Measurements from ENCODE around the gene CTNNBL1. TPM values are rescaled to one million over a fixed set of nuclear protein-coding genes. Genes with fewer than 3 reads are reported as not detected.

CTNNBL1 gene
- total RNA-seq, 1 experiment from 2014 or later = 203 TPM

GRCh38 chr20:37764333-37764935, 70.6 kb downstream of the CTNNBL1 start:
- no peaks in the 10 kb centered on the region for H3K27me3 ChIP-seq (replicated peaks; ENCODE audit: control insufficient read depth, insufficient read depth, low read length)
- H3K4me1 Mint-ChIP-seq (ENCODE audit: low read depth, unreplicated experiment) = no peaks in the 10 kb centered on the region
- intact Hi-C loops (cut with micrococcal nuclease; ENCODE audit: unreplicated experiment) = no loop called here

GRCh38 chr20:37770908-37771307, 77.1 kb downstream of the CTNNBL1 start:
- intact Hi-C loops (cut with micrococcal nuclease; ENCODE audit: unreplicated experiment) = loop anchor here (5.0 kb wide), 1 partner anchor 49 kb away; no protein-coding TSS in a partner anchor
- ChIA-PET CTCF (no interaction called here), POLR2A (no interaction called here)
- peaks cover 19% of the 10 kb centered on the region for H3K36me3 Mint-ChIP-seq (ENCODE audit: insufficient read depth, unreplicated experiment)
- Histone ChIP-seq H3K27me3 (replicated peaks; ENCODE audit: control insufficient read depth, insufficient read depth, low read length) (no peaks in the 10 kb centered on the region), H3K4me3 (ENCODE audit: low read depth, low read length) (no peak overlapping the region), H3K36me3 (ENCODE audit: control insufficient read depth, insufficient read depth, low read length) (peaks cover 1% of the 10 kb centered on the region; the same call in 1 of the 2 replicates), H3K4me1 (no peaks in the 10 kb centered on the region), H3K9me3 (no peaks in the 10 kb centered on the region)
- no peak overlapping the region for H3K4me3 Mint-ChIP-seq (ENCODE audit: unreplicated experiment)
- no peaks in the 10 kb centered on the region for H3K4me1 Mint-ChIP-seq (ENCODE audit: low read depth, unreplicated experiment)
- BruUV-seq (replicated peaks) = no TSS peak
- no peaks in the 10 kb centered on the region for H3K27me3 Mint-ChIP-seq (ENCODE audit: insufficient read depth, unreplicated experiment)
- DNase-seq = no peak
- H3K27ac Mint-ChIP-seq (ENCODE audit: unreplicated experiment) = no peak overlapping the region
- no peak for TF ChIP-seq CTCF (IDR thresholded peaks at IDR 0.05; ENCODE audit: insufficient read depth in 1 of 2, low read depth in 1 of 2, low read length in 1 of 2, severe bottlenecking in 1 of 2, unreplicated experiment in 1 of 2)
- no peaks in the 10 kb centered on the region for H3K9me3 Mint-ChIP-seq (ENCODE audit: unreplicated experiment)

More at GRCh38 chr20:37764333-37764935, 70.6 kb downstream of the CTNNBL1 start:
- no peaks in the 10 kb centered on the region for H3K9me3 Mint-ChIP-seq (ENCODE audit: unreplicated experiment)
- POLR2A ChIA-PET = no interaction called here
- H3K36me3 Mint-ChIP-seq (ENCODE audit: insufficient read depth, unreplicated experiment) = peaks cover 19% of the 10 kb centered on the region
- H3K4me3 Mint-ChIP-seq (ENCODE audit: unreplicated experiment) = no peak overlapping the region
- H3K4me1 ChIP-seq = no peaks in the 10 kb centered on the region
- no peak for DNase-seq
- CTCF ChIA-PET = interaction anchor here (0.8 to 1.1 kb wide), 2 partner anchors 9 to 200 kb away, joined by 3 to 4 read pairs; no protein-coding TSS in a partner anchor
- H3K9me3 ChIP-seq = no peaks in the 10 kb centered on the region
- no peak overlapping the region for H3K27ac Mint-ChIP-seq (ENCODE audit: unreplicated experiment)
- H3K36me3 ChIP-seq (ENCODE audit: control insufficient read depth, insufficient read depth, low read length) = no peaks in the 10 kb centered on the region
- TF ChIP-seq CTCF (IDR thresholded peaks at IDR 0.05; ENCODE audit: insufficient read depth in 1 of 2, low read depth in 1 of 2, low read length in 1 of 2, severe bottlenecking in 1 of 2, unreplicated experiment in 1 of 2) = no peak
- no peak overlapping the region for H3K4me3 ChIP-seq (ENCODE audit: low read depth, low read length)
- no peaks in the 10 kb centered on the region for H3K27me3 Mint-ChIP-seq (ENCODE audit: insufficient read depth, unreplicated experiment)
- no TSS peak for BruUV-seq (replicated peaks)

- CTCF ChIA-PET = interaction anchor here (0.6 kb wide), 1 partner anchor 18 kb away, joined by 3 read pairs; no protein-coding TSS in a partner anchor
- peaks cover 10% of the 10 kb centered on the region for H3K36me3 Mint-ChIP-seq (ENCODE audit: insufficient read depth, unreplicated experiment)
- H3K36me3 ChIP-seq (ENCODE audit: control insufficient read depth, insufficient read depth, low read length) = peaks cover 1% of the 10 kb centered on the region; the same call in 1 of the 2 replicates
- DNase-seq = no peak
- no peak overlapping the region for H3K4me3 Mint-ChIP-seq (ENCODE audit: unreplicated experiment)
- no TSS peak for BruUV-seq (replicated peaks)
- H3K4me1 Mint-ChIP-seq (ENCODE audit: low read depth, unreplicated experiment) = no peaks in the 10 kb centered on the region
- POLR2A ChIA-PET = no interaction called here
- no peak overlapping the region for H3K4me3 ChIP-seq (ENCODE audit: low read depth, low read length)
- H3K9me3 ChIP-seq = no peaks in the 10 kb centered on the region
- no peak for TF ChIP-seq CTCF (IDR thresholded peaks at IDR 0.05; ENCODE audit: insufficient read depth in 1 of 2, low read depth in 1 of 2, low read length in 1 of 2, severe bottlenecking in 1 of 2, unreplicated experiment in 1 of 2)
- H3K27me3 ChIP-seq (replicated peaks; ENCODE audit: control insufficient read depth, insufficient read depth, low read length) = no peaks in the 10 kb centered on the region
- H3K9me3 Mint-ChIP-seq (ENCODE audit: unreplicated experiment) = no peaks in the 10 kb centered on the region
- H3K27ac Mint-ChIP-seq (ENCODE audit: unreplicated experiment) = no peak overlapping the region
- H3K27me3 Mint-ChIP-seq (ENCODE audit: insufficient read depth, unreplicated experiment) = no peaks in the 10 kb centered on the region
- intact Hi-C loops (cut with micrococcal nuclease; ENCODE audit: unreplicated experiment) = loop anchor here (5.0 kb wide), 1 partner anchor 51 kb away; no protein-coding TSS in a partner anchor
- no peaks in the 10 kb centered on the region for H3K4me1 ChIP-seq
Measured at GRCh38 chr20:37773291-37773826, 79.5 kb downstream of the CTNNBL1 start.
